COR-L47 (cell line): ENCODE results near the gene ASMTL.

Experiments used
- DNase-seq: peaks from one replicate; lab custom pipeline; 2025; lab: John Stamatoyannopoulos, UW

The ASMTL gene

DNA sequence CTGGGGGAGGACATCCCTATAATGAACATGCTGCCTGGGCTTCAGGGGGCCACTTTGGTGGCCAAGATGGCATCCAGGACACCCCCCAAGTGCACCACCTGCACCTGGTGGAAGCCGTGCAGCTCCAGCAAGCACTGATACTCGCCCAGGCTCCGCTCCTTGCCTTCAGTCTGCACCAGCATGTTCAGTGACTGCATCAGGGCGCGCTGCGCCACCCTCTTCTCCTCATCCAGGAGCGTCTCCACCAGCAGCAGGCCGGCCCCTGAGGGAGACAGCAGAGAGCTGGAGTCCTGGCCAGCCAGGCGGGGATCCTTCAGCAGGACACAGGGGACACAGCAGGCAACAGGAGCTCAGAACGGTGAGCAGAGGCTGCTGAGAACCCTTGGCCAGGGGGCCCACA lies 49.5 kb downstream of the ASMTL start:
- DNase-seq: no peak

GRCh38 chrX:1401611-1402430 lies 50.9 kb downstream of the ASMTL start:
- DNase-seq: no peak

- no peak for DNase-seq
Measured at GRCh38 chrX:1400742-1401471, 51.8 kb downstream of the ASMTL start.

- DNase-seq: no peak
Measured at GRCh38 chrX:1400049-1400448, 52.7 kb downstream of the ASMTL start.

GRCh38 chrX:1398431-1399340 lies 54.0 kb downstream of the ASMTL start:
- DNase-seq: no peak

DNA sequence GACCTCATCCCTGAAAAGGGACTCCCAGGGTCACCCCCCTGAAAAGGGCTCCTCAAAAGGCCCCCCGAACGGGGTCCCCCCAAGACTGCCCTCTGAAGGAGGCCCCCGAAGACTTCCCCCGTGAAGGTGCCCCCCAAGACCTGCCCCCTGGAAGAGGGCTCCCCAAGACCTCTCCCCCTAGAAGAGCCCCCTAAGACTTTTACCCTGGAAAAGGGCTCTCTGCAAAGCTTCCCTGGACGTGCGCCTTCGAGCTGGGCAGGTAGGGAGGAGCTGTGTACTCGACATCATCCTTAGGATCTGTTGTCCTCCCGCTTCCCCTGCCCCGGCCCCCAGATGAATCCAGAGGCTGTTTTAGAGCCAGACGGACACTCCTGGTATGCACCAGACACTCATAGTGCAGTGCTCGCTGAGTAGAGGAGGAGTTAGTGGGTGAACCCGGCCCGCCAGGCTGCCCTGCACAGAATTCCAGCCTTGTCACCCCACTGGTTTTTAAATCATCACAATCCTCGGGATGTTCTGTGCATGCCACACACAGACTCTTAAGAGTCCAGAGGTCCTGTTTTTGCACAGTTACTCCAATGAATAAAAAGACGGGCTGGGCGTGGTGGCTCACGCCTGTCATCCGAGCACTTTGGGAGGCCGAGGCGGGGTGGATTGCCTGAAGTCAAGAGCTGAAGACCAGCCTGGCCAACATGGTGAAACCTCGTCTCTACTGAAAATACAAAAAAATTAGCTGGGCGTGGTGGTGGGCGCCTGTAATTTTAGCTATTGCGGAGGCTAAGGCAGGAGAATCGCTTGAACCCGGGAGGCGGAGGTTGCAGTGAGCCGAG lies 55.1 kb downstream of the ASMTL start:
- DNase-seq: no peak

- DNase-seq: no peak
Measured at GRCh38 chrX:1397001-1397400, 55.7 kb downstream of the ASMTL start.

GRCh38 chrX:1395646-1396216 lies 57.0 kb downstream of the ASMTL start:
- no peak for DNase-seq

GRCh38 chrX:1394731-1395501 lies 57.8 kb downstream of the ASMTL start:
- DNase-seq: no peak

DNA sequence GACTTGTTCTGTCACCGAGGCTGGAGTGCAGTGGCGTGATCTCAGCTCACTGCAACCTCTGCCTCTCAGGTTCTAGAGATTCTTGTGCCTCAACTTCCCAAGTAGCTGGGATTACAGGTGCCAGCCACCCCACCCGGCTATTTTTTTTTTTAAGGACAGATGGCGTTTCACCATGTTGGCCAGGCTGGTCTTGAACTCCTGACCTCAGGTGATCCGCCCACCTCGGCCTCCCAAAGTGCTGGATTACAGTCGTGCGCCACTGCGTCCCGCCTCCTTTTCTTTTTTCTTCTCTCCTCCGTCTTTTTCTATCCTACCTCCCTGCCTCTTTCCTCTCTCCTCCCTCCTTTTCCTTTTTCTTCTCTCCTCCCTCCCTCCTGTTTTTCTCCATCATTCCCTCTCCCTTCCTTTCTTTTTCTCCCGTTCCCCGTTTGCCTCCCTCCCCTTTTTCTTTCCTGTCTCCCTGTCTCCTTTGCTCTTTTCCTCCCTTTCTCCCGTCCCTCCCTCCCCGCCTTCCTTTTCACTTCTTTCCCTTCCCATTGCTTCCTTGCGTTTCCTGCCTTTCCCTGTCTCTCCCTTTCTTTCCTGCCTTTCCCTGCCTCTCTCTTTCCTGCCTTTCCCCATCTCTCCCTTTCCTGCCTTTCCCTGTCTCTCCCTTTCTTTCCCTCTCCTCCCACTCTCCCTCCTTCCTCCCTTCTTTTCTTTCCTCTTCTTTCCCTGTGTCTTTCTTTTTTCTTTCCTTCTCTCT lies 58.7 kb downstream of the ASMTL start:
- DNase-seq: no peak

DNA sequence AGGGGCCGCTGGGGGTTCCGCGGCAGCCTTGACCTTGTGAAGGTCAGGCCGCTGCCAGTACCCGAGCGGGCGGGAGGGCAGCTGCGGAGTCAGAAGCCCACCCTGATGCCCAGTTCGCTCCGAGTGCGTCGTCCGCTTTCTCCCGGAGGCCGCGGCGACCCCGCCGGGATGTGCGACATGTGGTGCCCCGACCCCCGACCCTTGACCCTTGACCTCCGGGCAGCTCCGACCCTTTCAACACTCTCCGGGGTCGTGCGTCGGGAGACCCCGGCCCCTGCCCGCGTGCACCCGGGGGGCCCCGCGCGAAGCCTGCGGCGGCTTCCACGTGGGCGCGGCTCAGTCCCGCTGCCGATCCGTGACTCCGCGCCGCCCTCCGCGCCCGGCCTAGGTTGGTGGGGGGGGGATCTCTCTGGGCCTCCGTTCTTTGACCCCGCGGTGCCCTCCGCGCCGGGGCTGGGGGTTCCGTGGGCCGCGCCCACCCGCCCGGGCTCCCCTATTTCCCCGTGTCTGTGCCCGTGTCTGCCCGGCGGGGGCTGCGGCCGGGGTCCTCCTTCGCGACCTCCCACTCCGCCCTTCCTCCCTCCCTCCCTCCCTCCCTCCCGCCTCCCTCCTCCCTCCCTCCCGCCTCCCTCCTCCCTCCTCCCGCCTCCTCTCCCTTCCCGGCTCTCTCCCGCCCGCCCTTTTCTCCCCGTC lies 60.2 kb downstream of the ASMTL start:
- DNase-seq: no peak

- DNase-seq: no peak
Measured at GRCh38 chrX:1391707-1392375, 60.9 kb downstream of the ASMTL start, which contains the start of gene SLC25A6. TSS of gene SLC25A6 (minus strand) at chrX:1392113. CDS start at chrX:1392009, 104 bp downstream.

GRCh38 chrX:1391370-1391706 lies 61.4 kb downstream of the ASMTL start:
- DNase-seq: no peak

GRCh38 chrX:1390621-1391369 lies 61.9 kb downstream of the ASMTL start:
- DNase-seq: no peak

GRCh38 chrX:1389993-1390285 lies 62.8 kb downstream of the ASMTL start:
- no peak for DNase-seq

- no peak for DNase-seq
Measured at GRCh38 chrX:1389181-1389992, 63.3 kb downstream of the ASMTL start.

GRCh38 chrX:1388651-1389050 lies 64.1 kb downstream of the ASMTL start:
- DNase-seq: no peak
